Activated CD4-positive, alpha-beta T cell treated with anti-CD3 and anti-CD28 coated beads, Interleukin-2, amount 50 U/mL, for 1 hour (primary cell): ENCODE results near the gene COG2.
"Not testable (repeated sequence)": the region's sequence is repeated elsewhere in the genome, so short reads cannot be mapped to it uniquely, and the experiment has no call there.

Source experiments
- DNase-seq: peaks from one replicate; pipeline ENCODE4 v3.0.0-alpha.2; 2020

Gene COG2

DNA sequence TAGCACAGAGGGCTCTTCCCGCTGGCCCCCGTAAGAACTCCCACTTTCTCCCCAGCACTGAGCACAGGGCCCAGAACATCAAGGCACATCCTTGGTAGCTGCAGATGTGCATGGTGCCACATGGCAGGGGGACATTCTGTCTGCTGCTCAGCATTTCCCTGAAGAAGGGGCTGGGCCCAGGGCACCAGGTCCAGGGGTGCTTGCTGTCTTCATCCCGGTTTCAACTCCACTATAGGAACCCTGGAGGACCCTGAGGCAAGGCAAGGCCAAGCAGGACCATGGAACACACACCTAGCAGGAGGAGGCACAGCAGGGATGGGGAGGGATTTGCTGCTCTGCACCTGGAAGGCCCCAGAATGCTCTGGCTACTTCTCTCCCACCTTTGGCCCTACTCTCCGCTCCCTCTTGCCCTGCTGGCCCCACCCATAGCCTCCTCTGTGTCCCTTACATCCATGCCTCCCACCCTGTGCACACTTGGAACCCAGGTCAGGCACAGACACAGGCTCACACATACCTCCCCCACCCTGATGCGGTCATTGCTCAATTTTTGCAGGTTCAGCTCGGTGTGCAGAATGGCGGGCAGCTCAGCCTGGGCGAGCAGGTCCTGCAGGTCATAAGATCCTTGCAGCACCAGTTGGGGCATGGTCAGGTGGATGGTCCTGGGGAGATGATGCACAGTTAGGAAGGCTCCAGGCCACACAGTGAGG, 61.6 kb downstream of the COG2 start:
- DNase-seq: no peak

DNA sequence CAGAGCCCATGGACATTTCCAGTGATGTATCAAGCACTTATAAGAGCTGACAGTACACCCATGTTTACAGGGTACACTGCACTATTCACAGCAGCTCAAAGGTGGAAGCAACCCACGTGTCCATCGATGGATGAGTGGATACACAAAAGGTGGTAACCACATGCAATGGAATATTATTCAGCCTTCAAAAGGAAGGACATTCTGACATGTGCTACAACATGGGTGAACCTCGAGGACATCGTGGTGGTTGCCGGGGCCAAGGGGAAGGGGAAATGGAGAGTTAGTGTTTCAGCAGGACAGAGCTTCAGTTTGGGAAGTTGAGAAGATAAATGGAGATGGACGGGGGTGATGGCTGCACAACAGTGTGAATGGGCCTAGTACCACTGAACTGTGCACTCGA, 62.5 kb downstream of the COG2 start:
- no peak for DNase-seq

- no peak for DNase-seq
Observed at GRCh38 chr1:230705289-230706019, 63.2 kb downstream of the COG2 start.

DNA sequence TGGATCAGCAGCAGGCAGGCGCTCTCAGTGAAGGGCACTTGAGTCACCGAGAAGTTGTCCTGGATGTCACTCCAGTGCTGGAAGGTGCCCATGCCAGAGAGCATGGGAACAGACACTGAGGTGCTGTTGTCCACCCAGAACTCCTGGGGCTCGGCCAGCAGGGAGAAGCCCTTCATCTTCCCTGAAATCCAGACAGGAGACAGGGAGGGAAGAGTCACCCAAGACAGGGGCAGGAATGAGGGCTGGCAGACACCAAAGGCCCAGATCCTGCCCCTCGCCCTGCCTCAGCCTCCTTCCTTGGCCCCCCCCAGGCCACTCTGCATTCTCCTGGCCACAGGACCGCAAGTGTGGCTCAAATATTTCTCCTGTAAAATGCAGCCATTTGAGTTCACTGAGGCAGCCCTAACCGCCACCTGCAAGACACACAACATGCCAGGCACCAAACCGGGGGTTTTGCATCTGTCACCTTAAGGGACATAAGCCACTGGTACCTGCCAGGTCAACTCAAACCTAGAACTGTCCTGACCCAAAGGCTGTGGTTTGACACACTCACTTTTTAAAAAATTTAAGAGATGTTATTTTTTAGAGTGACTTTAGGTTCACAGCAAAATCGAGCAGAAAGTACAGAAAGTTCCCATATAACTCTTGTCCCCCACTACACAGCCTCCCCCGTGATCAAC, 63.9 kb downstream of the COG2 start:
- DNase-seq: no peak

DNA sequence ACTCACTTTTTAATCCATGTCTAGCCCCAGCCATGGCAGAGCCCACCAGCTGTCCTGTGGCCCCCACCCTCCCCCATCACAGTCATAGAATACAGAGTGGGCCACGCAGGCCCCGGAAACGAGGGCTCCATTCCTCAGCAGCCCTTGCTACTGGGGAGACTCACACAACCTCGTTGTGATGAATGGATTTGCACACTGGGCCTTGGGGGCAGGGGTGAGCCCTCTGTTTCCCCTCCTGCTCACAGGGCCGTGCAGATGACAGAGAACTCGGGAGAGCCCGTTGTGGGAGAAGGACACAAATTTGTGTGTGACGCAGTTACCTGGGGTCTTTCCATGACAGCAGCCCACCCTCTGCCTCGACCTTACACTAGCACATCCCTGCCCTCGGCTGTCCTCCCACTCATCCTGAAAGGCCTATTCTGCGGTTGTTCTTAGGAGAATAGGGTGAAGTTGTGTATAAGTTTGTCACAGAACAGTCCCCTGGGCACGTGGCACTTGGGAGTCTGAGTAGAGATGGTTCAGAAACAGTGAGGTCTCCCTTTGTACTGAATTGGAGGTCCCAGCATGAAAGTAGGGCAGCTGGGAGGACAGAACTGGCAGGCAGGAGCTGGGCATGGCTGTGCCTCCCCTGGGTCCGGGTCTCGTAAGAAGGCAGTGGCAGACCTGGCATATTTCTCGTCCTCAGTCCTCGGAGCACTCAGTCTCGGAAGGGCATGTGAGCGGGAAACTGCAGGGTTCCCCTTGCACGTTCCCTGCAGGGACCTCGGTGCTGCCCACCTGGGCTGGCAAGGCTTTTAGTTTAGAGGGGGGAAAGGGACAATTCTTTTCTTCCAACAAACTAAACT, 64.8 kb downstream of the COG2 start:
- no peak for DNase-seq

DNA sequence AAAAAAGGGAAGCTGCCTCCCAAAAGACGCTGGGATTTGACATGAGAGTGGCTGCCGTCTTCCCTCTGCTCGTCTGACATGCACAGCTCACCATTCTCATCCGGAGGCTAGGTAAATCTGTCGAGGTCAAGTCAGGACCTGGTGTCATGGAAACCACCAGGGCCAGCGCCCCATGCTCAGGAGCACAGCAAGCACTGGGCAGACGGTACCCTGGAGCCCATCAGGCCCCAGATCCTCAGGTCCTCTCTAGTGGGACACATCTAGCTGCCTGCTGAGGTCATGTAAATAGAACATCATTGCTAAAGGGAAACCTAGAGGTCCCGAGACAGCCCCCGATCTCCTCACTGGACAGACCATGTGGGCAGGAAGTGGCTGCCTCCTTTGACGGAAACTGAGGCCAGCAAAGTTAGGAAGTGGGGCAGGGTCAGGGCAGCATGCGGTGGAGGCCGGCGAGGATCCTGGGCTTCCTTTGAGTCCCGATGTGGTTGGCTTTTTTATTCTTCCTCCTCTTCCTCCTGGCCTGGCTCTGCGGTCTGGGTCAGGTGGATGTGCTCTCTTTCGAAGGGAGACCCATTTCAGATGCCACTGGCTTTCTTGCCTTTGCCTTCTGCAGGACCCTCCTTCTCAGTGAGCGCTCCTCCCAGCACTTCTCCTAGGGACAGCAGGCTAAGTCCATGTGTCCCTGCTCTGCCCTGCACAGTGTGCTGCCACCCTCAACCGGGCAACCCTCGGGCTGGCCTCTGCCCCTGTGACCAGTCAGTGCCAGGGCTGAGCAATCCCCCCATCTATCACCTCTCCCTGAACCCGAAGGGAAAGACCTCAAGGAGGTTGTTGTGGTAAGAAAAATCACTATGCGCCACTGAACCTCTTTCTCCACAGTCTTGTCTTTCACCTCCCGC, 65.7 kb downstream of the COG2 start:
- no peak for DNase-seq

- DNase-seq: no peak
Observed at GRCh38 chr1:230708631-230709580, 66.6 kb downstream of the COG2 start.

DNA sequence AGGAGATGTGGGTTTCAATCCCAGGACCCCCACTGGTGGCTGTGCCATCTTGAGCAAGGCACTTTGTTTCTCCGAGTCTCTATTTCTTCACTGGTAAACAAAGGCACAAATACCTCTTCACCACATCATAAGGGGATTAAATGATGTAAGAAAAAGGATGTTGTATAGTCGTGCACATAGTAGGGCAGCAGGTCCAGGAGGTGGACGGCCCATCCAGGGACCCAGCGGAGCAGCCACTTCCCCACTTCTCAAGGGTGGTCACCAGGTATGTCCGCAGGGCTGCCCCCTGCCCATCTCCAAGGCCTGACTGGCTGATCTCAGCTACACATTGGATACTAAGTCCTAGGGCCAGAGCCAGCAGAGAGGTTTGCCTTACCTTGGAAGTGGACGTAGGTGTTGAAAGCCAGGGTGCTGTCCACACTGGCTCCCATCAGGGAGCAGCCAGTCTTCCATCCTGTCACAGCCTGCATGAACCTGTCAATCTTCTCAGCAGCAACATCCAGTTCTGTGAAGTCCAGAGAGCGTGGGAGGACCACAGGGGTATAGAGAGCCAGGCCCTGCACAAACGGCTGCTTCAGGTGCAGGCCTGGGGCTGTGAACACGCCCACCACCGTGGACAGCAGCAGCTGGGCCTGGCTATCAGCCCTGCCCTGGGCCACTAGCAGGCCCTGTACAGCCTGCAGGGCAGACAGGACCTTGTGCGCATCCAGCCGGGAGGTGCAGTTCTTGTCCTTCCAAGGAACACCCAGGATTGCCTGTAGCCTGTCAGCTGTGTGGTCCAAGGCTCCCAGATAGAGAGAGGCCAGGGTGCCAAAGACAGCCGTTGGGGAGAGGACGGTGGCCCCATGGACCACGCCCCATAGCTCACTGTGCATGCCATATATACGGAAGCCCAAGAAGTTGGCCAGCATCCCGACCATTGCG, 67.6 kb downstream of the COG2 start:
- no peak for DNase-seq

DNA sequence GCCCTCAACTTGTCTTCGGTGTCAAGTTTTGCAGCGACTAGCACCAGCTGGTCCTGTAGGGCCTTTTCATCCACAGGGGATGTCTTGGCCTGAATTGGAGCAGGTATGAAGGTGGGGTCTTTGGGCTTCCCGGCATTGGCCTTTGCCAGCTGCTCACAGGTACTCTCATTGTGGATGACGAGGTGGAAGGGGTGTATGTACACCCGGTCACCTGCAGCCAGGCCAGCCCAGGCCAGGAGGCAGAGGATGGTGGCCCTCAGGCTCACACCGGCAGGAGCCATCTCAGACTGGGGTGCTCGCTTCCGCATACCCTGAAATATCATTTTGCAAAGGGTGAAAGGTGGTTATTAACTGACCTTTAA, 68.2 kb downstream of the COG2 start:
- no peak for DNase-seq

GRCh38 chr1:230711245-230711644, 69.0 kb downstream of the COG2 start:
- no peak for DNase-seq

GRCh38 chr1:230712470-230712942, 70.2 kb downstream of the COG2 start:
- DNase-seq: no peak

DNA sequence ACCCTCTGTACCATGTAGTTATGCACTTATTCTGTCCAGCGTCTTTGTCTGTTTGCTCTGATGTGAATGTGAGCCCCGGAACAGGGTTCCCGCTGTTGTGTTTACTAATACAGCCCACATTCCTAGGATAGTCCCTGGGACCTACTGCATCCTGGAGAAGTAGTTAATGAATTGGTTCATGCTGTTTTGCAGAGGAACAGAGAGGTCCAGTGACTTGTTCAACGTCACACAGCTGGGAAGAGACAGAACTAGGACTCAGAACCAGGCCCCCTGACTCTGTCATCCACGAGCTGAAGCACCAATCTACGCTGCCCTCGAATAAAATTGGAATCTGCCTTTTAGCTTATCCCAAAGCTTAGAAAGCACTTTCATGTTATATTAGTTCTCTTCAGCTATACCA, 70.9 kb downstream of the COG2 start:
- no peak for DNase-seq

- DNase-seq: no peak
Observed at GRCh38 chr1:230713547-230713914, 71.2 kb downstream of the COG2 start.

- no peak for DNase-seq
Observed at GRCh38 chr1:230713915-230714764, 71.9 kb downstream of the COG2 start, which contains the start of gene AGT. AGT (minus strand) TSS chr1:230714122; CDS start chr1:230710823, 3,299 bp downstream.

DNA sequence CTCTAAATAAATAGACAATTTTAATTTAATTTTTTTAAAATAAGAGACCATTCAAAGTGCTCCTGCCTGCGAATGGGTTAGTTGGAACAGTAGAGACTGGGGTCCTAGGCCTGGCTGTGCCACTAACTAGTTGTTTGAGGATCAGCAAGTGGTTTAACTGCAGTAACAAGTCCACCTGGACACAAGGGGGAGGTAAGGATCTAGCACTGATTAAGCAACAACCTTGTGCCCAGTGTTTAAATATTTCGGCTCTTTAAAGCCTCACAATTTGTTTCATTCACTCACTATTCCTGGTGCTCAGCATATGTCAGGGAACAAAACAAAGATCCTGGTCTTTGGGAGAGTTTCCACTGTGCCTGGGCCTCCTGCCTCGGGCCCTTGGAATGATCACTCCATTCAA, 73.2 kb downstream of the COG2 start:
- no peak for DNase-seq

DNA sequence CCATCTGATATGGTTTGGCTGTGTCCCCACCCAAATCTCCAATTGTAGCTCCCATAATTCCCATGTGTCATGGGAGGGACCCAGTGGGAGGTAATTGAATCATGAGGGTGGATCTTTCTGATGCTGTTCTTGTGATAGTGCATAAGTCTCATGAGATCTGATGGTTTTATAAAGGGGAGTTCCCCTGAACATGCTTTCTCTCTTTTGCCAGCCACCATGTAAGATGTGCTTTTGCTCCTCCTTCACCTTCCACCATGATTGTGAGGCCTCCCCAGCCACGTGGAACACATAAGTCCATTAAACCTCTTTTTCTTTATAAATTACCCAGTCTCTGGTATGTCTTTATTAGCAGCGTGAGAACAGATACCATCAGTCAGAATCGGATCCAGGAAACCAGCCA, 74.2 kb downstream of the COG2 start:
- DNase-seq: not testable (repeated sequence)

DNA sequence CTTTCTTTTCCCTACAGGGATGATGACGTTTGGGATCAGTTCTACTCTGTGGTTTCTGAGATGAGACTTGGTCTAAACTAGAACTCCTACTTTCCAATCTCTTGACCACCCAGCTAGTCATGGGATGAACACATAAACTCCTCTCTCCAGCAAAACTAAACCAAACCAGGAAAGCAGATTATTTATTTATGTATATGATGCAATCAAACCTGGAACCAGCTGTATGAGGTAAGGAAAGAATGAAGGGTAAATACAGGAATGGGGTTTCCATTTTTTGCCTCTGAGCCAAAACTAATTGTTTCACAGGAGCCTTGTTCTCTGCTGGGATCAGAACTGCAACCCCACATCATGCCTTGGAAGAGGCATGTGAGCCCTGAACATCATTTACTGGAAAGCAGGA, 75.0 kb downstream of the COG2 start:
- no peak for DNase-seq

DNA sequence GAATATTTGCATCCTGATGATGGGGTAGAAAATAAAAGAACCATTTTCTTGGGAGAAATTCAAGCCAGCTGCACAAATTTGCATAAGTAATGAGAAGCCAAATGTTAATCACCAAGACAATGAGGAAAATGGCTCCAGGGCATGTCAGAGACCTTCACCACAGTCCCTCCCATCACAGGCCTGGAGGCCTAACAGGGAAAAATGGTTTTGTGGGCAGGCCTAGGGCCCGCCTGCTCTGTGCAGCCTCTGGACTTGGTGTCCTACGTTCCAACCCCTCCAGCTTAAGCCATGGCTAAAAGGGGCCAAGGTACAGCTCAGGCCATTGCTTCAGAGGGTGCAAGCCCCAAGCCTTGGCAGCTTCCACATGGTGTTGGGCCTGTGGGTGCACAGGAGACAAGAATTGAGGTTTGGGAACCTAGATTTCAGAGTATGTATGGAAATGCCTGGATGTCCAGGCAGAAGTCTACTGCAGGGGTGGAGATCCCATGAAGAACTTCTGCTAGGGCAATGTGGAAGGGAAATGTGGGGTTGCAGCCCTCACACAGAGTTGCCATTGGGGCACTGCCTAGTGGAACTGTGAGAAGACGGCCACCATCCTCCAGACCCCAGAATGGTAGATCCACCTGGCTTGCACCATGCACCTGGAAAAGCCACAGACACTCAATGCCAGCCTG, 79.7 kb downstream of the COG2 start:
- not testable (repeated sequence) for DNase-seq
